Measurements from ENCODE around the gene KCNQ4.

Gene KCNQ4

GRCh38 chr1:40780678-40781607 lies 2.6 kb upstream of the KCNQ4 start:
- Histone ChIP-seq H2AFZ (no peak overlapping the region), H3K9ac (no peak overlapping the region), H3K9me3 (ENCODE audit: control insufficient read depth, low read length) (no peaks in the 10 kb centered on the region), H3K4me2 (ENCODE audit: low read length) (no peak overlapping the region), H3K4me3 (ENCODE audit: low read depth, low read length) (no peak overlapping the region), H3K27me3 (ENCODE audit: control insufficient read depth, insufficient read depth, low read length) (no peaks in the 10 kb centered on the region), H3K27ac (no peak overlapping the region), H3K36me3 (ENCODE audit: control insufficient read depth, insufficient read depth, low read length) (no peaks in the 10 kb centered on the region), H3K4me1 (peaks cover 3% of the 10 kb centered on the region), H3K79me2 (no peaks in the 10 kb centered on the region)
- TF ChIP-seq, protein P1, sequence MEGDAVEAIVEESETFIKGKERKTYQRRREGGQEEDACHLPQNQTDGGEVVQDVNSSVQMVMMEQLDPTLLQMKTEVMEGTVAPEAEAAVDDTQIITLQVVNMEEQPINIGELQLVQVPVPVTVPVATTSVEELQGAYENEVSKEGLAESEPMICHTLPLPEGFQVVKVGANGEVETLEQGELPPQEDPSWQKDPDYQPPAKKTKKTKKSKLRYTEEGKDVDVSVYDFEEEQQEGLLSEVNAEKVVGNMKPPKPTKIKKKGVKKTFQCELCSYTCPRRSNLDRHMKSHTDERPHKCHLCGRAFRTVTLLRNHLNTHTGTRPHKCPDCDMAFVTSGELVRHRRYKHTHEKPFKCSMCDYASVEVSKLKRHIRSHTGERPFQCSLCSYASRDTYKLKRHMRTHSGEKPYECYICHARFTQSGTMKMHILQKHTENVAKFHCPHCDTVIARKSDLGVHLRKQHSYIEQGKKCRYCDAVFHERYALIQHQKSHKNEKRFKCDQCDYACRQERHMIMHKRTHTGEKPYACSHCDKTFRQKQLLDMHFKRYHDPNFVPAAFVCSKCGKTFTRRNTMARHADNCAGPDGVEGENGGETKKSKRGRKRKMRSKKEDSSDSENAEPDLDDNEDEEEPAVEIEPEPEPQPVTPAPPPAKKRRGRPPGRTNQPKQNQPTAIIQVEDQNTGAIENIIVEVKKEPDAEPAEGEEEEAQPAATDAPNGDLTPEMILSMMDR (IDR thresholded peaks at IDR 0.05): no peak

DNA sequence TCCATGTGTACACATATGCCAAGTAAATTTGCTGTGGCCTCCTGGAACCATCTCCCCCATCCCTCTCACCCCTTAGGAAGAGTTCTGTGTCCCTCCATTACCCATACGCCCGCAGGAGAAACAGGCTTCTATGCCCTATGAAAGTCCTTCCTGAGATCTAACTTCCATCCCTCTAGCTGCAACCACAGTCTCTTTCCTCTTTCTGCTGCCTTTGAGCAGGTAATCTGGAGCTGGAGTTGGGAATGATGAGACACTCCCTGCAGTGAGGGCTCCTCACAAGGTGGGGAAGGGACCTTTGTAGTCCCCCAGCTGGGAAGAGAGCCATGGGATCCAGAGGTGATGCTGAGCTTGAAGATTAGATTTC lies 2.0 kb upstream of the KCNQ4 start:
- Histone ChIP-seq H2AFZ (no peak overlapping the region), H3K4me2 (ENCODE audit: low read length) (no peak overlapping the region), H3K27ac (no peak overlapping the region), H3K27me3 (ENCODE audit: control insufficient read depth, insufficient read depth, low read length) (no peaks in the 10 kb centered on the region), H3K9ac (no peak overlapping the region), H3K4me1 (peaks cover 3% of the 10 kb centered on the region), H3K9me3 (ENCODE audit: control insufficient read depth, low read length) (no peaks in the 10 kb centered on the region), H3K79me2 (no peaks in the 10 kb centered on the region), H3K36me3 (ENCODE audit: control insufficient read depth, insufficient read depth, low read length) (no peaks in the 10 kb centered on the region), H3K4me3 (ENCODE audit: low read depth, low read length) (no peak overlapping the region)
- TF ChIP-seq, protein P1 (IDR thresholded peaks at IDR 0.05): no peak

DNA sequence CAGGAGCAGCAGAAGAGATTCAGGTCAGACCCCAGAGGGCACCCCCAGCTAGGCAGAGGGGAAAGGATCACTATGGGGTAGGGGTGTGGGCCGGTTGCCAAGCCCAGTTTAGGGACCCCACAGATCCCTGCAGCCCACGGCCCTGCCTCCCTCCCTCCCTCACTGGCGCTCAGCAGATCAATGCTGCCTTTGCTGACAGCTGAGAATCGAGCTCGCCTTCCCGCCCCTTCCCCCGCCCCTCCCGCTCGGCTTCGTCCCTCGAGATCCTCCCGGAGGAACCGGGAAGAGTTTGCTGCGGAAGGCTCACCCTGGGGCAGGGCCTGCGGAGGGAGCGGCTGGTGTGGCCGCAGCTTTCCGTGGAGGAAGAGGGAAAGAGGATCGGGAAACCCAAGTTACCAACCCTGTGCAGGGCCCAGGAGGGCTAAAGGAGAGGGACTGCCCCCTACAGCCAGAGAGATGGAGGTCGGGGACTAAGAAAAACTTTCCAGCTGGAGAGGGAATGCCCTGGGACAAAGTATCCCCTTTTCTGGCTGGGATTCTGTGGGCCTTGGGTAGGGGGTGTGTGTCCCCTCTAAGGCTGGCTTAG lies 1.1 kb upstream of the KCNQ4 start:
- Histone ChIP-seq H3K9ac (no peak overlapping the region), H3K79me2 (no peaks in the 10 kb centered on the region), H3K4me2 (ENCODE audit: low read length) (peak overlapping the region; percentile 76), H3K36me3 (ENCODE audit: control insufficient read depth, insufficient read depth, low read length) (no peaks in the 10 kb centered on the region), H2AFZ (no peak overlapping the region), H3K4me3 (ENCODE audit: low read depth, low read length) (no peak overlapping the region), H3K9me3 (ENCODE audit: control insufficient read depth, low read length) (no peaks in the 10 kb centered on the region), H3K27me3 (ENCODE audit: control insufficient read depth, insufficient read depth, low read length) (no peaks in the 10 kb centered on the region), H3K27ac (no peak overlapping the region), H3K4me1 (peaks cover 3% of the 10 kb centered on the region)
- TF ChIP-seq, protein P1 (IDR thresholded peaks at IDR 0.05): no peak

GRCh38 chr1:40784141-40784770 lies 669 bp downstream of the KCNQ4 start:
- TF ChIP-seq, protein P1 (IDR thresholded peaks at IDR 0.05): no peak
- Histone ChIP-seq H3K9ac (no peak overlapping the region), H3K4me1 (peaks cover 3% of the 10 kb centered on the region)

More at GRCh38 chr1:40784141-40784770, 669 bp downstream of the KCNQ4 start:
- Histone ChIP-seq H3K4me2 (ENCODE audit: low read length) (peak overlapping the region; percentile 2), H3K9me3 (ENCODE audit: control insufficient read depth, low read length) (no peaks in the 10 kb centered on the region), H3K27ac (no peak overlapping the region), H3K79me2 (no peaks in the 10 kb centered on the region), H3K27me3 (ENCODE audit: control insufficient read depth, insufficient read depth, low read length) (no peaks in the 10 kb centered on the region), H3K4me3 (ENCODE audit: low read depth, low read length) (no peak overlapping the region), H3K36me3 (ENCODE audit: control insufficient read depth, insufficient read depth, low read length) (no peaks in the 10 kb centered on the region), H2AFZ (no peak overlapping the region)

Measured in parathyroid adenoma (tissue), 2 donors.